ENCODE data around the gene NTN1. TPM values are rescaled to one million over a fixed set of nuclear protein-coding genes. Genes with fewer than 3 reads are reported as not detected.
"Not testable (repeated sequence)": the region's sequence is repeated elsewhere in the genome, so short reads cannot be mapped to it uniquely, and the experiment has no call there.

NTN1 gene
- total RNA-seq, 4 donors from 2014 or later, result 3.6 to 20.6 (median 7.2) TPM

DNA sequence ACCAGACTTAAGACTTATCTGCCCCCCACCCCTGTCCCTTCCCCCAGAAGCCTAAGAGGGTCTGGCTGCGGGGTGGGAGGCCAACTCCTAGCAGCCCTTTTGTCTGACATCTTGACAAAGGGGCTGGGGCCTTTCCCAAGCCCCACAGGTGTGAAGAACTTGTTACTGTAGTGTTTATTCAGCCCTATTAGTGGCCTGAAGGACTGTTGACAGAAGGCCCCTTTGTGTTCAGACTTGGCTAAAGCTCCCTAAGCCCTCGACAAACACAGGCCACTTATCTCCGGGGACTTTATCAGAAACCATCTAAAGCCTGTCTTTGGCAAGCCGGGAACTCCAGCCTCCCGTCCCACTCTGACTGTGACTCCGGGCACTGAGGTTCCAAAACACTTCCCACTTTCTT, 129.8 kb downstream of the NTN1 start:
- H3K4me1 ChIP-seq, result peaks cover 4 to 24% (median 5%) of the 10 kb centered on the region in 4 donors
- peak overlapping the region; percentile 31 to 55 (median 40) for H3K27ac ChIP-seq
- no peak for TF ChIP-seq POLR2AphosphoS5 (IDR thresholded peaks at IDR 0.05)
- TF ChIP-seq POLR2A (IDR thresholded peaks at IDR 0.05), result no peak
- TF ChIP-seq, protein P1, sequence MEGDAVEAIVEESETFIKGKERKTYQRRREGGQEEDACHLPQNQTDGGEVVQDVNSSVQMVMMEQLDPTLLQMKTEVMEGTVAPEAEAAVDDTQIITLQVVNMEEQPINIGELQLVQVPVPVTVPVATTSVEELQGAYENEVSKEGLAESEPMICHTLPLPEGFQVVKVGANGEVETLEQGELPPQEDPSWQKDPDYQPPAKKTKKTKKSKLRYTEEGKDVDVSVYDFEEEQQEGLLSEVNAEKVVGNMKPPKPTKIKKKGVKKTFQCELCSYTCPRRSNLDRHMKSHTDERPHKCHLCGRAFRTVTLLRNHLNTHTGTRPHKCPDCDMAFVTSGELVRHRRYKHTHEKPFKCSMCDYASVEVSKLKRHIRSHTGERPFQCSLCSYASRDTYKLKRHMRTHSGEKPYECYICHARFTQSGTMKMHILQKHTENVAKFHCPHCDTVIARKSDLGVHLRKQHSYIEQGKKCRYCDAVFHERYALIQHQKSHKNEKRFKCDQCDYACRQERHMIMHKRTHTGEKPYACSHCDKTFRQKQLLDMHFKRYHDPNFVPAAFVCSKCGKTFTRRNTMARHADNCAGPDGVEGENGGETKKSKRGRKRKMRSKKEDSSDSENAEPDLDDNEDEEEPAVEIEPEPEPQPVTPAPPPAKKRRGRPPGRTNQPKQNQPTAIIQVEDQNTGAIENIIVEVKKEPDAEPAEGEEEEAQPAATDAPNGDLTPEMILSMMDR (IDR thresholded peaks at IDR 0.05), result no peak
- no peak for TF ChIP-seq EP300 (IDR thresholded peaks at IDR 0.05; ENCODE audit: low read depth)
- 48 to 56% methylated on average over 3 to 6 of the region's 6 CpGs for WGBS, 2 donors (ENCODE audit: low coverage in 1 of 2)
- H3K4me3 ChIP-seq, result no peak overlapping the region
- intact Hi-C loops (cut with DNase I; ENCODE audit: low total_unique reads) (no loop called here), in situ Hi-C loops (cut with MboI; ENCODE audit: low pct_ligation_motif_present in 1 of 4, low pct_unique_long_range_greater_than_20kb in 1 of 4, low sequenced_read_pairs in 3 of 4) (no loop called here)
- H3K9me3 ChIP-seq, result no peaks in the 10 kb centered on the region
- no peaks in the 10 kb centered on the region for H3K27me3 ChIP-seq
- H3K36me3 ChIP-seq, result no peaks in the 10 kb centered on the region
- no peak for DNase-seq

DNA sequence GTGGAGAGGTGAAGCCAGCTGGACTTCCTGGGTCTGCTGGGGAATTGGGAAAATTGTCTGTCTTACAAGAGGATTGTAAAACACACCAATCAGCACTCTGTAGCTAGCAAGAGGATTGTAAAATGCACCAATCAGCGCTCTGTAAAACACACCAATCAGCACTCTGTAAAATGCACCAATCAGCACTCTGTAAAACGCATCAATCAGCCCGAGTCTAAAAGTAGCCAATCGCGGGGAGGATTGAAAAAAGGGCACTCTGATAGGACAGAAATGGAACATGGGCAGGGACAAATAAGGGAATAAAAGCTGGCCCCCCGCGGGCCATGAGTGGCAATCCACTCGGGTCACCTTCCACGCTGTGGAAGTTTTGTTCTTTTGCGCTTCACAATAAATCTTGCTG, 130.4 kb downstream of the NTN1 start:
- Histone ChIP-seq H3K27ac (peak overlapping the region in 1 of 4 donors; percentile 55), H3K4me1 (peaks cover 4 to 24% (median 5%) of the 10 kb centered on the region in 4 donors)
- in situ Hi-C loops (cut with MboI; ENCODE audit: low pct_ligation_motif_present in 1 of 4, low pct_unique_long_range_greater_than_20kb in 1 of 4, low sequenced_read_pairs in 3 of 4); intact Hi-C loops (cut with DNase I; ENCODE audit: low total_unique reads); H3K4me3 ChIP-seq; H3K36me3 ChIP-seq; H3K27me3 ChIP-seq; H3K9me3 ChIP-seq; DNase-seq: not testable (repeated sequence)
- WGBS, 2 donors (ENCODE audit: low coverage in 1 of 2), result 95 to 100% methylated on average over 1 to 10 of the region's 10 CpGs

DNA sequence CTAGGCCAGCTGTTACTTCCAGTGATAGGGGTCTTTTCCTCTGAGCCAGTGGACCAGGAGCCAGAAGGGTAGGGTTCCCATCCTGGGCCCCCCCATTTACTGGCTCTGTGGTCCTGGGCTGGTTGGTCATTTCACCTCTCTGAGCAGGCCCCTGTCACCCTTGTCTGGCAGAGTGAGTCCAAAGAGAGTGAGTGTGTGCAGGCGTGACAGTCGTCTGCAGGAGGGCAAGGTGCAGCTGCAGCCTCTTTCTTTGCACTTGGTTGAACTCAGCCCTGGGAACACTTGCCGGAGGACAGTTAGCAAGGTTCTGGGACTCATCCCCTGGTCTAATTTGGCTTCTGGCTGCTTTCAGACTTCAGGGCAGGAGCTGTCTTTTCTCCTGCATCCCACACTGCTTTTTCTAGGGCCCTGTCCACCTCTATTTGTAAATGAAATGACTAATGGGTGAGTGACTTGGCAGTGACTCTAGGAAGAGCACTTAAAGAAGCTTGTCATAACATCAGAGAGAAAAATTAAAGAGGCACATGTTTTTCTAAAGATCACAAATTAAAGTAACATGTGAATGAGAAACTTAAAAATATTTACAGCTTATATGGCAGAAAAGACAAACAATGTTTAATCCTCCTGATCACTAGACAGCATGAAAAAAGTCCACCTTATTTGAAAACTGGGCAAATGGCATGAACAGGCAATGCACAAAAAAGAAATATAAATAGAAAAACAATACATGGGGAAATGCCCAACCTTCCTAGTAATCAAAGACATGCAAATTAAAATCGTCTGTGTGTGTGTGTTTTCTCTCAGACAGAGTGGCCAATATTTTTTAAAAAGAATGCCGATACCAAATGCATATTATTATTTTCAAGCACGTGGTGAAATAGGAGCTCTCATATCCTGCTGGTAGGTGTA, 137.5 kb downstream of the NTN1 start:
- TF ChIP-seq POLR2AphosphoS5 (IDR thresholded peaks at IDR 0.05) (peak; percentile 40 to 82 (median 58)), EP300 (IDR thresholded peaks at IDR 0.05; ENCODE audit: low read depth) (no peak)
- intact Hi-C loops (cut with DNase I; ENCODE audit: low total_unique reads), result no loop called here
- Histone ChIP-seq H3K27ac (peak overlapping the region in 2 of 4 donors; percentile 0 to 33), H3K4me3 (no peak overlapping the region), H3K9me3 (no peaks in the 10 kb centered on the region), H3K36me3 (no peaks in the 10 kb centered on the region), H3K4me1 (peaks cover 0 to 9% (median 0%) of the 10 kb centered on the region in 4 donors), H3K27me3 (no peaks in the 10 kb centered on the region)
- in situ Hi-C loops (cut with MboI; ENCODE audit: low pct_ligation_motif_present in 1 of 4, low pct_unique_long_range_greater_than_20kb in 1 of 4, low sequenced_read_pairs in 3 of 4), result no loop called here
- no peak for DNase-seq
- WGBS, 2 donors (ENCODE audit: low coverage in 1 of 2), result 62 to 73% methylated on average over 3 to 6 of the region's 6 CpGs

DNA sequence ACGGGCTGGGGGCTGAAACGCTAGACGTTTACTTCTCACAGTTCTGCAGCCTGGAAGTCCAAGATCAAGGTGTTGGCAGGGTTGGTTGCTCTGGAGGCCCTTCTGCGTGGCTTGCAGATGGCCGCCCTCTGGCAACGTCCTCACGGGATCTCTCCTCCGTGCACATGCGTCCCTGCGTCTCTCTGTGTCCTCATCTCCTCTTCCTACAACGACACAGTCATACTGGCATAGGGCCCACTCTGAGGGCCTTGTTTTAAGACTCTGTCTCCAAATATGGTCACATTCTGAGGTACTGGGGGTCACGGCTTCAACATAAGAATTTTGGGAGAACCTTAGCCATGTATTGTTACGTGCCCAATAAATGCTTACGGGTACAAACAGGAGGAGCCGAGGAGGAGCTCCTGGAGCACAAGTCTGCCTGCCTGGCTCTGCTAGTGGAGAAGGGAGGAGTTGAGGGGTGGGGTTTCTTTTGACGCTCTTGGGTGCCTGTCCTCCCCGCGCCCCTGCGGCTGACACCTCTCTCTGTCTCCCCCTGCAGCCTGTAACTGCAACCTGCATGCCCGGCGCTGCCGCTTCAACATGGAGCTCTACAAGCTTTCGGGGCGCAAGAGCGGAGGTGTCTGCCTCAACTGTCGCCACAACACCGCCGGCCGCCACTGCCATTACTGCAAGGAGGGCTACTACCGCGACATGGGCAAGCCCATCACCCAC, 141.1 kb downstream of the NTN1 start:
- in situ Hi-C loops (cut with MboI; ENCODE audit: low pct_ligation_motif_present in 1 of 4, low pct_unique_long_range_greater_than_20kb in 1 of 4, low sequenced_read_pairs in 3 of 4), result no loop called here
- Histone ChIP-seq H3K36me3 (no peaks in the 10 kb centered on the region), H3K27ac (peak overlapping the region; percentile 52 to 63 (median 60)), H3K27me3 (no peaks in the 10 kb centered on the region), H3K4me3 (no peak overlapping the region), H3K9me3 (no peaks in the 10 kb centered on the region), H3K4me1 (peaks cover 0 to 9% (median 0%) of the 10 kb centered on the region in 4 donors)
- intact Hi-C loops (cut with DNase I; ENCODE audit: low total_unique reads), result no loop called here
- 90 to 93% methylated on average over 3 to 31 of the region's 31 CpGs for WGBS, 2 donors (ENCODE audit: low coverage in 1 of 2)
- no peak for DNase-seq
- TF ChIP-seq POLR2A (IDR thresholded peaks at IDR 0.05) (no peak), POLR2AphosphoS5 (IDR thresholded peaks at IDR 0.05) (no peak), EP300 (IDR thresholded peaks at IDR 0.05; ENCODE audit: low read depth) (no peak)
- TF ChIP-seq, protein P1 (IDR thresholded peaks at IDR 0.05), result no peak

DNA sequence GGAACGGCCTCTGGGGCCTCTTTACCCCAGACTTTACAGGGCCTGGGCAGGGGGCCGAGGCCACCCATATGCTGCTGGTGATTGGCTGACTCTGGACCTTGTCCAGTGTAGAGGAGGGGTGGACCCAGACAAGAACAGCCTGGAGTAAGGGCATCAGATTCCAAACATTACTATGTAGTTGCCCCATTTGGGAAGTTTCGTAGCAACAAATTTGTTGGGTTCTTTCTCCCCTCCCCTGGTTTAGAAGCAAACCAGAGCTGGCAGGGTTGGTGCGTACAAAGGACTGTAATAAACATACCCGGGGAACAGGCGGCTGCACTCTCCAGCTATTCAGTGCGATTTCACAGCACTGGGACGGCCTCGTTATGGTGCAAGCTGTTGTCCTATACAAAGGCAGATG, 145.5 kb downstream of the NTN1 start:
- H3K9me3 ChIP-seq, result no peaks in the 10 kb centered on the region
- no peaks in the 10 kb centered on the region for H3K27me3 ChIP-seq
- H3K27ac ChIP-seq, result no peak overlapping the region
- in situ Hi-C loops (cut with MboI; ENCODE audit: low pct_ligation_motif_present in 1 of 4, low pct_unique_long_range_greater_than_20kb in 1 of 4, low sequenced_read_pairs in 3 of 4), result no loop called here
- H3K4me1 ChIP-seq, result peaks cover 0 to 4% (median 0%) of the 10 kb centered on the region in 4 donors
- intact Hi-C loops (cut with DNase I; ENCODE audit: low total_unique reads), result no loop called here
- TF ChIP-seq, protein P1 (IDR thresholded peaks at IDR 0.05), result no peak
- TF ChIP-seq EP300 (IDR thresholded peaks at IDR 0.05; ENCODE audit: low read depth), result no peak
- no peaks in the 10 kb centered on the region for H3K36me3 ChIP-seq
- 74 to 84% methylated on average over 4 to 9 of the region's 9 CpGs for WGBS, 2 donors (ENCODE audit: low coverage in 1 of 2)
- no peak for DNase-seq
- no peak overlapping the region for H3K4me3 ChIP-seq
